H1 (cell line): ENCODE measurements around the gene DHPS. TPM values are rescaled to one million over a fixed set of nuclear protein-coding genes. Genes with fewer than 3 reads are reported as not detected.
A peak's percentile ranks its signal among the peaks of the same experiment; 100 is the strongest.

ENCODE experiments used
- CTCF ChIA-PET: fragments of 300-600 bp; sonication (Branson Sonifier 250); formaldehyde crosslinking; loops from one replicate; lab custom pipeline; 2021; ENCODE audit not compliant: partially characterized antibody; lab: Charles Lee
- POLR2A ChIA-PET: fragments of 300-600 bp; sonication (Branson Sonifier 250); formaldehyde crosslinking; loops from one replicate; lab custom pipeline; 2021; ENCODE audit warnings: inconsistent platforms; ENCODE audit not compliant: partially characterized antibody; lab: Charles Lee
- DNase-seq, 2 experiments: peaks; one replicate each; pipeline versions ENCODE4 v3.0.0 to v3.0.0-alpha.2; 2010 to 2022; ENCODE audit warnings: low spot score in 2 of 2, low read depth in 1 of 2, mixed read lengths in 1 of 2
- FAIRE-seq: peaks from 2 replicates; lab custom pipeline; 2011; peaks lifted over from hg19 to GRCh38; lab: Jason Lieb, UNC
- H2AFZ ChIP-seq: 2 replicates; pipeline ENCODE4 v1.8.1; 2012; ENCODE audit warnings: low read length, inconsistent platforms
- H2AK5ac ChIP-seq: 2 replicates; pipeline ENCODE4 v1.6.1; 2013; ENCODE audit warnings: low read depth, low read length
- H2BK120ac ChIP-seq: replicated peaks from 2 replicates; pipeline ENCODE3; 2013; ENCODE audit warnings: low read depth, low read length, inconsistent platforms
- H2BK12ac ChIP-seq: 2 replicates; pipeline ENCODE4 v1.6.1; 2013; ENCODE audit warnings: low read depth, low read length
- H2BK15ac ChIP-seq: 2 replicates; pipeline ENCODE4 v1.6.1; 2013; ENCODE audit warnings: low read length
- H2BK20ac ChIP-seq: 2 replicates; pipeline ENCODE4 v1.6.1; 2013; ENCODE audit warnings: low read length
- H2BK5ac ChIP-seq: 2 replicates; pipeline ENCODE4 v1.6.1; 2013; ENCODE audit warnings: low read depth, low read length
- H3K14ac ChIP-seq: 2 replicates; pipeline ENCODE4 v1.6.1; 2013; ENCODE audit warnings: inconsistent platforms; ENCODE audit not compliant: insufficient read length
- H3K18ac ChIP-seq: 2 replicates; pipeline ENCODE4 v1.6.1; 2013; ENCODE audit warnings: low read length; ENCODE audit errors: extremely low read depth
- H3K23ac ChIP-seq: 2 replicates; pipeline ENCODE4 v1.6.1; 2013; ENCODE audit warnings: inconsistent platforms; ENCODE audit not compliant: insufficient read length
- H3K23me2 ChIP-seq: 2 replicates; pipeline ENCODE4 v1.6.1; 2013; ENCODE audit warnings: low read depth, low read length
- H3K27ac ChIP-seq: 2 replicates; pipeline ENCODE4 v1.6.1; 2011; ENCODE audit warnings: low read depth, low read length, inconsistent platforms
- H3K27me3 ChIP-seq, 4 experiments: replicated peaks in 1 of 4; 1 replicate in 1 of 4; 2 replicates in 3 of 4; pipeline versions ENCODE4 v1.6.1 to v1.8.1; 2011 to 2013; ENCODE audit warnings: low read length in 3 of 4, mild to moderate bottlenecking in 3 of 4, inconsistent platforms in 2 of 4, mixed read lengths in 2 of 4, moderate library complexity in 1 of 4; ENCODE audit not compliant: control insufficient read depth in 3 of 4, insufficient read depth in 3 of 4; ENCODE audit errors: extremely low read depth in 1 of 4
- H3K36me3 ChIP-seq, 4 experiments: 2 replicates each; pipeline versions ENCODE4 v1.6.1 to v1.8.1; 2011 to 2013; ENCODE audit warnings: mild to moderate bottlenecking in 4 of 4, low read length in 3 of 4, moderate library complexity in 2 of 4, control low read depth in 1 of 4, inconsistent platforms in 1 of 4; ENCODE audit not compliant: insufficient read depth in 4 of 4, control insufficient read depth in 2 of 4
- H3K4ac ChIP-seq: replicated peaks from 2 replicates; pipeline ENCODE3; 2013; ENCODE audit warnings: low read length, low read depth, mixed read lengths, inconsistent platforms; ENCODE audit not compliant: insufficient read length
- H3K4me1 ChIP-seq, 4 experiments: replicated peaks in 1 of 4; 1 replicate in 1 of 4; 2 replicates in 3 of 4; pipeline versions ENCODE4 v1.6.1 to v1.8.1; 2011 to 2013; ENCODE audit warnings: low read length in 3 of 4, inconsistent platforms in 2 of 4, mixed read lengths in 1 of 4; ENCODE audit not compliant: insufficient read depth in 4 of 4, control insufficient read depth in 3 of 4
- H3K4me2 ChIP-seq, 2 experiments: 2 replicates each; pipeline versions ENCODE4 v1.6.1 to v1.8.1; 2011 to 2013; ENCODE audit warnings: low read depth in 2 of 2, low read length in 2 of 2, control low read depth in 1 of 2, inconsistent platforms in 1 of 2, mild to moderate bottlenecking in 1 of 2; ENCODE audit not compliant: insufficient read depth in 1 of 2
- H3K4me3 ChIP-seq, 4 experiments: fragments of 200-600, 300-600 bp in 1 of 4; sonication (generic), shearing (Covaris generic), sonication (Bioruptor Twin) in 1 of 4; 2 replicates each; pipeline versions ENCODE4 v1.5.1 to v1.8.1; 2011 to 2016; ENCODE audit warnings: low read length in 4 of 4, low read depth in 3 of 4, control low read depth in 2 of 4, inconsistent platforms in 2 of 4, mild to moderate bottlenecking in 2 of 4, mixed read lengths in 1 of 4, moderate library complexity in 1 of 4; ENCODE audit not compliant: insufficient read depth in 2 of 4; ENCODE audit errors: extremely low read depth in 1 of 4
- H3K56ac ChIP-seq: replicated peaks from 2 replicates; pipeline ENCODE3; 2013; ENCODE audit warnings: low read depth, mild to moderate bottlenecking, mixed read lengths, low read length, inconsistent platforms; ENCODE audit not compliant: insufficient read length
- H3K79me1 ChIP-seq: 2 replicates; pipeline ENCODE4 v1.6.1; 2013; ENCODE audit warnings: low read depth, low read length, control low read depth
- H3K79me2 ChIP-seq, 2 experiments: 2 replicates each; pipeline versions ENCODE4 v1.6.1 to v1.8.1; 2012 to 2013; ENCODE audit warnings: low read length in 2 of 2, mild to moderate bottlenecking in 2 of 2, inconsistent platforms in 1 of 2; ENCODE audit not compliant: insufficient read depth in 2 of 2, control insufficient read depth in 1 of 2
- H3K9ac ChIP-seq, 4 experiments: replicated peaks in 1 of 4; 1 replicate in 1 of 4; 2 replicates in 3 of 4; pipeline versions ENCODE4 v1.6.1 to v1.8.1; 2011 to 2013; ENCODE audit warnings: low read depth in 3 of 4, low read length in 3 of 4, control low read depth in 2 of 4, mild to moderate bottlenecking in 2 of 4, moderate library complexity in 2 of 4, inconsistent platforms in 1 of 4; ENCODE audit errors: extremely low read depth in 1 of 4
- H3K9me3 ChIP-seq, 2 experiments: 2 replicates each; pipeline versions ENCODE4 v1.6.1 to v1.8.1; 2012 to 2013; ENCODE audit warnings: mild to moderate bottlenecking in 2 of 2, moderate library complexity in 2 of 2, control low read depth in 1 of 2, inconsistent platforms in 1 of 2, low read depth in 1 of 2, low read length in 1 of 2, mixed read lengths in 1 of 2; ENCODE audit not compliant: insufficient read depth in 2 of 2
- H4K20me1 ChIP-seq, 2 experiments: replicated peaks in 1 of 2; 2 replicates each; pipeline versions ENCODE3 to v1.8.1; 2011 to 2013; ENCODE audit warnings: inconsistent platforms in 2 of 2, low read length in 2 of 2, mild to moderate bottlenecking in 1 of 2; ENCODE audit not compliant: insufficient read depth in 2 of 2, control insufficient read depth in 1 of 2
- H4K5ac ChIP-seq: 2 replicates; pipeline ENCODE4 v1.6.1; 2013; ENCODE audit warnings: low read length, low read depth, mixed read lengths, inconsistent platforms; ENCODE audit not compliant: insufficient read length
- H4K8ac ChIP-seq: 2 replicates; pipeline ENCODE4 v1.8.0; 2013; ENCODE audit warnings: mild to moderate bottlenecking, moderate library complexity, low read length, inconsistent platforms; ENCODE audit not compliant: insufficient read depth; ENCODE audit errors: extremely low read depth
- H4K91ac ChIP-seq: replicated peaks from 2 replicates; pipeline ENCODE3; 2013; ENCODE audit warnings: low read length, mixed read lengths, inconsistent platforms; ENCODE audit not compliant: insufficient read length
- CHD2 ChIP-seq: IDR thresholded peaks from 2 replicates; pipeline ENCODE4 v1.6.1; 2012; ENCODE audit warnings: low read length, improper control_type of control experiment
- CREB1 ChIP-seq: IDR thresholded peaks from 2 replicates; pipeline ENCODE4 v1.6.1; 2012; ENCODE audit warnings: inconsistent platforms
- KDM1A ChIP-seq: fragments of 200-600, 300-600 bp; sonication (generic); IDR thresholded peaks from 2 replicates; pipeline ENCODE4 v1.7.1; 2016; ENCODE audit warnings: mild to moderate bottlenecking, low read length, borderline replicate concordance
- KDM4A ChIP-seq: IDR thresholded peaks from one replicate; pipeline ENCODE4 v1.7.1; 2012; ENCODE audit warnings: low read depth, mild to moderate bottlenecking, moderate library complexity, low read length, inconsistent platforms; ENCODE audit not compliant: severe bottlenecking
- POLR2A ChIP-seq, 2 experiments: IDR thresholded peaks; 1 replicate in 1 of 2; 2 replicates in 1 of 2; pipeline ENCODE4 v1.6.1; 2011; ENCODE audit warnings: low read depth in 2 of 2, low read length in 2 of 2, mild to moderate bottlenecking in 2 of 2; ENCODE audit errors: control extremely low read depth in 1 of 2
- RNF2 ChIP-seq: fragments of 200-900, 300-1000 bp; sonication (generic); IDR thresholded peaks from 2 replicates; pipeline ENCODE4 v1.7.1; 2016; ENCODE audit warnings: borderline replicate concordance, low read depth, mild to moderate bottlenecking, antibody characterized with exemption, low read length; ENCODE audit not compliant: poor library complexity, severe bottlenecking; ENCODE audit errors: missing control alignments
- TBP ChIP-seq: IDR thresholded peaks from 2 replicates; pipeline ENCODE4 v1.6.1; 2011; ENCODE audit warnings: low read depth, low read length, improper control_type of control experiment
- WGBS, 2 experiments: shearing (Covaris generic) in 1 of 2; methylation state at CpG; one replicate each; pipeline versions ENCODE4 v1.1.6 to v1.1.7; 2013 to 2015; ENCODE audit warnings: low lambda C conversion rate in 2 of 2, mixed read lengths in 2 of 2, inconsistent platforms in 1 of 2, low coverage in 1 of 2, missing lambda C conversion rate in 1 of 2; ENCODE audit not compliant: insufficient replicate concordance in 2 of 2, insufficient coverage in 1 of 2, insufficient read length in 1 of 2; ENCODE audit errors: extremely low coverage in 1 of 2, missing lambda C conversion rate in 1 of 2; 5-methylcytosine and 5-hydroxymethylcytosine counted together
- polyA plus RNA-seq, 7 experiments: library from polyadenylated mRNA; depleted of rRNA in 3 of 7; stranded (reverse) in 5 of 7; unstranded in 2 of 7; fragments of >200 nt in 5 of 7; fragments of 200-250 nt in 2 of 7; gene quantifications; 1 replicate in 5 of 7; 2 replicates in 1 of 7; 4 replicates in 1 of 7; pipeline versions ENCODE4 v1.2.1 to v1.2.3, GENCODE V29; 2011 to 2013; ENCODE audit warnings: missing spikeins in 2 of 7, mixed read lengths in 2 of 7
- total RNA-seq: library from RNA; stranded (reverse); fragmentation: NEBNext Ultra II Directional; extraction: Animal tissue kit (Norgen Biotek cat#: 25700); gene quantifications from 2 replicates; pipeline ENCODE4 v1.2.1, GENCODE V29; 2021
- TF ChIP-seq, protein P1 (sequence below), 3 experiments: IDR thresholded peaks; 1 replicate in 2 of 3; 2 replicates in 1 of 3; pipeline versions ENCODE4 v1.5.1 to v1.6.1; 2011; ENCODE audit warnings: low read length in 3 of 3, mild to moderate bottlenecking in 3 of 3, inconsistent platforms in 2 of 3, low read depth in 1 of 3, moderate library complexity in 1 of 3; ENCODE audit not compliant: insufficient read depth in 1 of 3; ENCODE audit errors: control extremely low read depth in 1 of 3

The DHPS gene
- total and polyA plus RNA-seq, 2 of the 8 experiments (the other 6 are each of a cell fraction or from before 2014, with no cell fraction given) = 86.6 to 99.6 TPM

DNA sequence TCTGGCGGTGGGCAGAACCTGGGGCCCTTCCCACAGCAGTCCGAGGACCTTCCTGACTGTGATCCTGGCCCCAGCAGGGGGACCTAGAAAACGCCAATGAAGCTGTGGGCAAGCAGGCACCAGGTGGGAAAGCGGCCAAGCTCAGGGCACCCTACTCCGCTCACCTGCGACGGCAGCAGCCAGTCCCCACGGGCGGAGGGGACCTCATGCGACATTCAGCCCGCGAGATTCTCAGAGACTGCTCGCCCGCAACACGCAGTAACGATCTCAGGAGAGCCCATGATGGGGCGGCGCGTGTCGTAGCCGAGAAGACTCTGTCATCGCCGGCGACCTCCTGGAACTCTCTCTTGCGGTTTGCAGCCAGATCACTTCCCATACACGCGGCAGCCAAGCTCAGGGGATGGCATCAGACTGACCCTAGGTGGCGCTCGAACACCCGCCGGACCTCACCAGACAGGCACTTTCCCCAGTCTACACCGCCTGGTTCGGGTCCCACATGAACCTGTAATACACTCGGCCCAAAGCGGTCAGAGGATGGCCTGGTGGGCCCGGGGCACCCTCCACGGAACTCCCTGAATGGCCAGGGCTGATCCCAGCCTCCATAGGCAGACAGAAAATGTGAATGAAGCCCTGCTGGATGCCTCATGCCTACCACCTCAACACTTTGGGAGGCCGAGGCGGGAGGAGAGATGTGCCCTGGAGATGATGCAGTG, 41.6 kb downstream of the DHPS start:
- peaks cover 1% of the 10 kb centered on the region; the same call in 1 of the 2 replicates for H3K23me2 ChIP-seq
- peak overlapping the region; percentile 51 to 94 for H3K4me2 ChIP-seq
- H3K4ac ChIP-seq = no peak overlapping the region
- H2BK12ac ChIP-seq = 0 out of 2 replicates have a peak overlapping the region, but pooled peaks have one; percentile 6
- DNase-seq = peak; percentile 77 to 93
- no peak overlapping the region for H3K18ac ChIP-seq
- no peak overlapping the region for H4K5ac ChIP-seq
- H3K36me3 ChIP-seq = no peaks in the 10 kb centered on the region
- peak; percentile 69 for FAIRE-seq
- H3K14ac ChIP-seq = no peak overlapping the region
- H3K56ac ChIP-seq = no peak overlapping the region
- WGBS, 2 experiments = 16% methylated on average over 39 of the region's 39 CpGs; no CpG with 5 or more reads in 1 of the 2 experiments
- no peaks in the 10 kb centered on the region; a peak in 2 of 7 replicates for H3K4me1 ChIP-seq
- peak overlapping the region; percentile 98 for H2AFZ ChIP-seq
- CTCF ChIA-PET = interaction anchor here (0.5 to 2.5 kb wide), 15 partner anchors 9 to 160 kb away, joined by 3 to 14 read pairs (median 5); partner anchors contain the start of genes MAN2B1, WDR83, ZNF490 and ZNF791
- peak overlapping the region; percentile 81; the same call in 1 of the 2 replicates for H2BK15ac ChIP-seq
- no peak overlapping the region for H2BK120ac ChIP-seq
- H4K20me1 ChIP-seq = no peaks in the 10 kb centered on the region
- H2BK5ac ChIP-seq = no peak overlapping the region
- no peak overlapping the region for H4K91ac ChIP-seq
- H2BK20ac ChIP-seq = no peak overlapping the region
- H3K79me1 ChIP-seq = no peaks in the 10 kb centered on the region
- no peaks in the 10 kb centered on the region for H3K79me2 ChIP-seq
- no peaks in the 10 kb centered on the region for H3K27me3 ChIP-seq
- H3K4me3 ChIP-seq = peak overlapping the region; percentile 11 to 53 (median 42); a peak in 6 of 8 replicates
- H2AK5ac ChIP-seq = no peak overlapping the region
- peak overlapping the region; percentile 81 for H4K8ac ChIP-seq
- H3K27ac ChIP-seq = no peak overlapping the region
- H3K23ac ChIP-seq = no peak overlapping the region
- POLR2A ChIA-PET = interaction anchor here (0.7 to 1.4 kb wide), 8 partner anchors 7 to 80 kb away, joined by 3 to 12 read pairs (median 4); partner anchors contain the start of genes ZNF490 and ZNF791
- H3K9ac ChIP-seq = no peak overlapping the region
- H3K9me3 ChIP-seq = no peaks in the 10 kb centered on the region
- peak; percentile 98 for TF ChIP-seq TBP
- peak; percentile 47; the same call in 1 of the 2 replicates for TF ChIP-seq KDM1A
- TF ChIP-seq, protein P1, sequence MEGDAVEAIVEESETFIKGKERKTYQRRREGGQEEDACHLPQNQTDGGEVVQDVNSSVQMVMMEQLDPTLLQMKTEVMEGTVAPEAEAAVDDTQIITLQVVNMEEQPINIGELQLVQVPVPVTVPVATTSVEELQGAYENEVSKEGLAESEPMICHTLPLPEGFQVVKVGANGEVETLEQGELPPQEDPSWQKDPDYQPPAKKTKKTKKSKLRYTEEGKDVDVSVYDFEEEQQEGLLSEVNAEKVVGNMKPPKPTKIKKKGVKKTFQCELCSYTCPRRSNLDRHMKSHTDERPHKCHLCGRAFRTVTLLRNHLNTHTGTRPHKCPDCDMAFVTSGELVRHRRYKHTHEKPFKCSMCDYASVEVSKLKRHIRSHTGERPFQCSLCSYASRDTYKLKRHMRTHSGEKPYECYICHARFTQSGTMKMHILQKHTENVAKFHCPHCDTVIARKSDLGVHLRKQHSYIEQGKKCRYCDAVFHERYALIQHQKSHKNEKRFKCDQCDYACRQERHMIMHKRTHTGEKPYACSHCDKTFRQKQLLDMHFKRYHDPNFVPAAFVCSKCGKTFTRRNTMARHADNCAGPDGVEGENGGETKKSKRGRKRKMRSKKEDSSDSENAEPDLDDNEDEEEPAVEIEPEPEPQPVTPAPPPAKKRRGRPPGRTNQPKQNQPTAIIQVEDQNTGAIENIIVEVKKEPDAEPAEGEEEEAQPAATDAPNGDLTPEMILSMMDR (IDR thresholded peaks at IDR 0.05; ENCODE audit: control extremely low read depth in 1 of 3, insufficient read depth in 1 of 3, low read depth in 1 of 3, low read length in 3 of 3) = peak; percentile 75 to 99 (median 94)
- TF ChIP-seq KDM4A = peak; percentile 98
- peak; percentile 64; the same call in 1 of the 2 replicates for TF ChIP-seq CREB1
- TF ChIP-seq RNF2 = no peak
- TF ChIP-seq POLR2A (IDR thresholded peaks at IDR 0.05; ENCODE audit: control extremely low read depth in 1 of 2, low read depth in 2 of 2, low read length in 2 of 2) = peak in 1 of 2 experiments; percentile 56; a peak in 1 of 3 replicates
- peak; percentile 39; the same call in 1 of the 2 replicates for TF ChIP-seq CHD2
